Testis (tissue), 2 donors: Measurements from ENCODE around the gene HLA-E.
"Not testable (repeated sequence)": the region's sequence is repeated elsewhere in the genome, so short reads cannot be mapped to it uniquely, and the experiment has no call there.

Experiments
- POLR2A ChIP-seq: fragments of 450-650 bp; IDR thresholded peaks from one replicate; pipeline ENCODE4 v1.6.1; 2017; ENCODE audit warnings: antibody characterized with exemption, mild to moderate bottlenecking, moderate library complexity
- TF ChIP-seq, protein P1 (sequence below), 3 experiments: fragments of 450-650 bp in 2 of 3; fragments of 200-600 bp in 1 of 3; sonication (generic) in 1 of 3; IDR thresholded peaks; one replicate each; pipeline ENCODE4 v1.5.1; 2016 to 2019; ENCODE audit warnings: antibody characterized with exemption in 3 of 3, mild to moderate bottlenecking in 2 of 3, moderate library complexity in 1 of 3

DNA sequence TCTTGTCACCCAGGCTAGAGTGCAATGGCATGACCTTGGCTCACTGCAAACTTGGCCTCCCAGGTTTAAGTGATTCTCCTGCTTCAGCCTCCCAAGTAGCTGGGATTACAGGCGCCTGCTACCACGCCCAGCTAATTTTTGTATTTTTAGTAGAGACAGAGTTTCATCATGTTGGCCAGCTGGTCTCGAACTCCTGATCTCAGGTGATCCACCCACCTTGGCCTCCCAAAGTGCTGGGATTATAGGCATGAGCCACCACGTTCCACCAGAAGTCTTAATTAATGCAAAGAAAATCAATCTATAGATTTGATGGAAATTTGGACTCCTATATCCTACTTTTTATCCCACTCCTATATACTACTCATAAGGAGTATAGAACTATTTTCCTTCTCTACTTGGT, 5.8 kb downstream of the HLA-E start:
- TF ChIP-seq, protein P1, sequence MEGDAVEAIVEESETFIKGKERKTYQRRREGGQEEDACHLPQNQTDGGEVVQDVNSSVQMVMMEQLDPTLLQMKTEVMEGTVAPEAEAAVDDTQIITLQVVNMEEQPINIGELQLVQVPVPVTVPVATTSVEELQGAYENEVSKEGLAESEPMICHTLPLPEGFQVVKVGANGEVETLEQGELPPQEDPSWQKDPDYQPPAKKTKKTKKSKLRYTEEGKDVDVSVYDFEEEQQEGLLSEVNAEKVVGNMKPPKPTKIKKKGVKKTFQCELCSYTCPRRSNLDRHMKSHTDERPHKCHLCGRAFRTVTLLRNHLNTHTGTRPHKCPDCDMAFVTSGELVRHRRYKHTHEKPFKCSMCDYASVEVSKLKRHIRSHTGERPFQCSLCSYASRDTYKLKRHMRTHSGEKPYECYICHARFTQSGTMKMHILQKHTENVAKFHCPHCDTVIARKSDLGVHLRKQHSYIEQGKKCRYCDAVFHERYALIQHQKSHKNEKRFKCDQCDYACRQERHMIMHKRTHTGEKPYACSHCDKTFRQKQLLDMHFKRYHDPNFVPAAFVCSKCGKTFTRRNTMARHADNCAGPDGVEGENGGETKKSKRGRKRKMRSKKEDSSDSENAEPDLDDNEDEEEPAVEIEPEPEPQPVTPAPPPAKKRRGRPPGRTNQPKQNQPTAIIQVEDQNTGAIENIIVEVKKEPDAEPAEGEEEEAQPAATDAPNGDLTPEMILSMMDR (IDR thresholded peaks at IDR 0.05): not testable (repeated sequence)
- not testable (repeated sequence) for TF ChIP-seq POLR2A
